ENCODE results near the gene ZSWIM1.
"Not testable (repeated sequence)": the region's sequence is repeated elsewhere in the genome, so short reads cannot be mapped to it uniquely, and the experiment has no call there.

ZSWIM1 gene

DNA sequence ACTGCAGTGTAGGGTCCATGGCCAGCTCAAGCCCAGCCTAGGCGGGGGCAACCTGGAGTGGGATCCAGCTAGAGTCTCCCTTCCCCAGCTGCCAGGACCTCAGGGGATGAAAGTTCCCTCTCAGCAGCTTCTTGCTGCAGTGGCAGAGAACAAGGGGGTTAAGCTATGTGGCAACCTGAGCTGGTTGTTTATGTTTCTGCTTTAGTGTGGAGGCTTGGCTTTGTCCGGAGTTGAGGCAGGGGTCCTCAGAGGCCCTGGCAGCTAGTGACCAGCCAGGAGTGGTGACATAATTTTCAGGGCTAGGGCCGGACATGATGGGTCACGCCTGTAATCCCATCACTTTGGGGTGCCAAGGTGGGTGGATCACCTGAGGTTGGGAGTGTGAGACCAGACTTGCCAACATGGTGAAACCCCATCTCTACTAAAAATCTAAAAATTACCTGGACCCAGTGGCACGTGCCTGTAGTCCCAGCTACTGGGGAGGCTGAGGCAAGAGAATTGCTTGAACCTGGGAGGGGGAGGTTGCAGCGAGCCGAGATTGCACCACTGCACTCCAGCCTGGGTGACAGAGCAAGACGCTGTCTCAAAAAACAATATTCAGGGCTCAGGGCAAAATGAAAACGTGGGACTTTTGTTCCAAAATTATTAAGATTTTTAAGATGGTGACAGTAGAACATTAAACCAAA lies 44.9 kb downstream of the ZSWIM1 start:
- DNase-seq: no peak

DNA sequence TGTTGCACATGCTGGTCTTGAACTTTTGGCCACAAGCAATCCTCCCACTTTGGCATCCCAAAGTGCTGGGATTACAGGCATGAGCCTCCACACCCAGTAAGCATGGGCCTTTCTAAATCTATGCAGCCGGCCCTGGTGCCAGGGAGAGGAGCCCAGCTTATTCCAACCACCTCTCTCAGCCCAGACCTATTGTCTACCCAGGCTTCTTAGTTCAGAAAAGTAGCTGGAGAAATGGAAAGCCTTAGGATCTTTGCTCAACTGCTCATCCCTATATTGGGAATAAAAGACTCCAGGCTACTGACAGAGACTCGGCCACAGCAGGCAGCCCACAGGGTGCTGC lies 45.7 kb downstream of the ZSWIM1 start:
- no peak for DNase-seq

DNA sequence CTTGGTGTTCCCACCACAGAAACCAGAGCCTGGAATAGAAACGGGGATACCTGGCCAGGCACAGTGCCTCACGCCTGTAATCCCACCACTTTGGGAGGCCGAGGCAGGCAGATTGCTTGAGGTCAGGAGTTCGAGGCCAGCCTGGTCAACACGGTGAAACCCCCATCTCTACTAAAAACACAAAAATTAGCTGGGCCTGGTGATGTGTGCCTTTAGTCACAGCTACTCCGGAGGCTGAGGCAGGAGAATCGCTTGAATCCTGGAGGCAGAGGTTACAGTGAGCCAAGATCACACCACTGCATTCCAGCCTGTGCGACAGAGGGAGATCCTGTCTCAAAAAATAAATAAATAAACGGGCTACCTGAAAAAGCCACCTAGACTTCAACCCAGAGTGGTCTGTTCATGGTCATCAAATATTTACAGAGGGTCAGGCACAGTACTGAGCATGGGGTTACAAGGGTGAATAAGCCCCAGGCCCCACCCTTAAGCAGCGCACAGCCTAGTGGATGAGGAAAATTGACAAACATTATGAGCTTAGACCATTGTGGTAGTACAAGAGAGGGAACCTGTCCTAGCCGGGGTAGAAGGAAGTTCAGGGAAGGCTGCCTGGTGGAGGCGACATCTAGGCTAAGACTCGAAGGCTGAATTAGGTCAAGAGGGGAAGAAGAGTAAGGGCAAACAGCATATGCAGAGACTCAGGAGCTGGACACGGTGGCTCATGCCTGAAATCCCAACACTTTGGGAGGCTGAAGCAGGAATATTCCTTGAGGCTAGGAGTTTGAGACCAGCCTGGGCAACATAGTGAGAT lies 46.2 kb downstream of the ZSWIM1 start:
- DNase-seq: no peak

DNA sequence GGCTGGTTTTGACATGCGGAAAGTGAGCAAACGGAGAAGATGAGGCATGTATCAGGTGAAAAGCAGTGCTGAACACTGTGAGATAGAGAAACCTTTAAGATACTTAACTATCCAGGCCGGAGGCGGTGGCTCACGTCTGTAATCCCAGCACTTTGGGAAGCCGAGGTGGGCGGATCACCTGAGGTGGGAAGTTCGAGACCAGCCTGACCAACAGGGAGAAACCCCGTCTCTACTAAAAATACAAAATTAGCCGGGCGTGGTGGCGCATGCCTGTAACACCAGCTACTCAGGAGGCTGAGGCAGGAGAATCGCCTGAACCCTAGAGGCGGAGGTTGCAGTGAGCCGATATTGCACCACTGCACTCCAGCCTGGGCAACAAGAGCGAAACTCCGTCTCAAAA lies 50.7 kb downstream of the ZSWIM1 start:
- not testable (repeated sequence) for DNase-seq

DNA sequence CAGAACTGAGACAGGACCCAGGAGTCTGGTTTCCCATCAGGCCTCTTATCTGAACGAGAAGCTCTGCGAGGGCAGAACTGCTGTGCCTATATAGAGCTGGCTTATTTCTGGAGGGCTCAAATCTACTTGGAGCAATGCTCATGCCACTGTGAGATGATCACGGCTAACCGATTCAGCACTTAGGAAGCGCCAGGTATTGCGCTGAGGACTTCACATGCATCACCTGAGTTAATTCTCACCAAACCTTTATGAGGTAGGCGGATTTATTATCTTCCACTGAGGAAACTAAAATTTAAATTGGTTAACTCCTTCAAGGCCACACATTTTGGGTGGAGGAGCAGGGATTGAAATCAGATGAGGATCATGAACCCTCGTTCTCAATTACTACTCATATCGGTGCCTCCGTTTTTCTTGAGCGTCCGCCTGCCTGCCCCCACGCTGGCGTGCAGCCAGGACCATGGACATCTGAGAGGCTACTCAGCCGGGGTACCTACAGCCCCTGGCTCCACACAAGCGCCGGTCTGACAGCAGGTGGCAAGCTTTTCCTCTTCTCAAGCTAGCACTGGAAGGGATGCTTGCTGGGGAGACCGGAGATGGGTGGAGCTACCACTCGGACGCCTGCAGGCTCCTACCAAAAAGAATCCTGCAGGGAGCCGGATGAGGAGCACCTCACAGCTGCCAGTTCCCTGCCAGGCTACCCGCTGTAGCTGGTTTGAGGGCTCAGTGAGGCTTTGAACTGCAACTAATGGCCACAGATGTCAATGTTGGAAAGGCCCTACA lies 52.4 kb downstream of the ZSWIM1 start:
- DNase-seq: peak in 52 of 56 donors; percentile 12 to 81 (median 61)

DNA sequence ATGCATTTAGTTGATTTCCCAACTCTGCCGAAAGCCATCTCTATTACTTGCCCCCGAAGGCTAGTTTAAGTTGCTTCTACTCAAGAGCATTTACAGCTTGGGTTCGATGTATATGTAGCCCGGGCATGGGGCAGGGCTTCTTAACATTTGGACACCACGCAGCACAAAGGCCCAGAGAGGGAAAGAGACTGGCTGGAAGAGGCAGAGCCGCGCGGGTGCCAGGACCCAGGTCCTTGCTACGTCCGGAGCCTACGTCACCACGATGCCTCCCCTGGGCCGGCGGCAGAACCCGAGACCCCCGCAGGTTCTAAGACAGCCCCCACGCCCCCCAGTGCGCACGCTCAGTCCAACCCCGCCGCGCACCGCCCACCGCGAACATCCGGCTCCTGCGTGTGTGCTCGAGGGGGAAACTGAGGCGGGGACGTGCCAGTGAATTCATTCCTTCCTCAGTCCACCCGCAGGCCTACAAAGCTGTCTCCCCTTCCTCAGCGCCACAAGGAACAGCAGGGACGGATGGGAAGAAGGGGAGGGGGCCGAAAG lies 53.1 kb downstream of the ZSWIM1 start:
- DNase-seq: peak in 35 of 56 donors; percentile 54 to 94 (median 82)
